ENCODE measurements around the gene EXOC2. TPM values are rescaled to one million over a fixed set of nuclear protein-coding genes. Genes with fewer than 3 reads are reported as not detected.

Gene EXOC2
- total and polyA plus RNA-seq, 7 donors, result 5.4 to 23.2 (median 15.3) TPM

DNA sequence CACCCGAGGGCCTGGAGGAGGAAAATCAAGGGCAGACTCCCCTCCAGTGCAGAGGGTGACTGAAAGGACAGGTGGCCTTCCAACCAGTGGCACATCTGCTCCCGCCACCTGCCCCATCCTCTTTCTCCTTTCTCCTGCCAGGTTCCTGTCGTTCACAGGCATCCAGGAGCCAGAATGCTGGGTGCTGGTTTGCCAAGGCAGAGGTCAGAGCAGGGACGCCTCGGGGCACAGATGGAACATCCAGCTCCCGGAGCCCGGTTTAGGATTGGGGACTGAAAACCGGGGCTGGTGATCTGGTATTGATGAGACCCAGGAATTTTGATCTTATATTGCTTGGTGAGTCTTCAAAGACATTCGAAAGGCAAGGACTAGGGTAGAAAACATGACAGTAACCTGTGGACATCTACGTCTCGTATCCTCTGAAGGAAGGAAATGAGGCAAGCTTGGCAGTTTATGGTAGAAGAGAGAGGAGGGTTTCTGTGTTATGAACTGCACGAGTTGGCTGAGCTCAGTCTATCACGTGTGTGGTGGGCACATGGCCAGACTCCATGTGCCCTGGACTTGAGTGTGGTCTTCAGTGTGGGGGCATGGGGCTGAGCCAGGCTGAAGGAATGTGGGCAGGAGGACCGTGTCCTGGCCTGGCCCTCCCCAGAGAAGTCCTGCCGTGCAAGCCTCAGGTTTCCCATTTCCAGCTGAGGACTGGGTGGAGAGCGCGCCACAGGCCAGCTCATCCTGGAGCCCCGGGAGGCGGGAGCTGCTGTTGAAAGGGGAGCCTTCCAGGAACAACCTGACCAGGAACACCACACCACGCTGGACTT, 227.2 kb downstream of the EXOC2 start:
- H3K9me3 ChIP-seq, result no peaks in the 10 kb centered on the region
- WGBS, 2 donors, result 81 to 85% methylated on average over 20 of the region's 20 CpGs
- peaks cover 0 to 11% (median 8%) of the 10 kb centered on the region in 3 donors for H3K27me3 ChIP-seq
- no peak for DNase-seq
- no peak overlapping the region for H3K4me3 ChIP-seq
- H3K4me1 ChIP-seq, result no peaks in the 10 kb centered on the region
- TF ChIP-seq POLR2A (IDR thresholded peaks at IDR 0.05) (no peak), EP300 (IDR thresholded peaks at IDR 0.05) (no peak), POLR2AphosphoS5 (IDR thresholded peaks at IDR 0.05) (no peak)
- TF ChIP-seq, protein P1, sequence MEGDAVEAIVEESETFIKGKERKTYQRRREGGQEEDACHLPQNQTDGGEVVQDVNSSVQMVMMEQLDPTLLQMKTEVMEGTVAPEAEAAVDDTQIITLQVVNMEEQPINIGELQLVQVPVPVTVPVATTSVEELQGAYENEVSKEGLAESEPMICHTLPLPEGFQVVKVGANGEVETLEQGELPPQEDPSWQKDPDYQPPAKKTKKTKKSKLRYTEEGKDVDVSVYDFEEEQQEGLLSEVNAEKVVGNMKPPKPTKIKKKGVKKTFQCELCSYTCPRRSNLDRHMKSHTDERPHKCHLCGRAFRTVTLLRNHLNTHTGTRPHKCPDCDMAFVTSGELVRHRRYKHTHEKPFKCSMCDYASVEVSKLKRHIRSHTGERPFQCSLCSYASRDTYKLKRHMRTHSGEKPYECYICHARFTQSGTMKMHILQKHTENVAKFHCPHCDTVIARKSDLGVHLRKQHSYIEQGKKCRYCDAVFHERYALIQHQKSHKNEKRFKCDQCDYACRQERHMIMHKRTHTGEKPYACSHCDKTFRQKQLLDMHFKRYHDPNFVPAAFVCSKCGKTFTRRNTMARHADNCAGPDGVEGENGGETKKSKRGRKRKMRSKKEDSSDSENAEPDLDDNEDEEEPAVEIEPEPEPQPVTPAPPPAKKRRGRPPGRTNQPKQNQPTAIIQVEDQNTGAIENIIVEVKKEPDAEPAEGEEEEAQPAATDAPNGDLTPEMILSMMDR (IDR thresholded peaks at IDR 0.05), result no peak
- H3K27ac ChIP-seq, result no peak overlapping the region
- H3K36me3 ChIP-seq, result no peaks in the 10 kb centered on the region
- intact Hi-C loops (cut with DNase I), result no loop called here

DNA sequence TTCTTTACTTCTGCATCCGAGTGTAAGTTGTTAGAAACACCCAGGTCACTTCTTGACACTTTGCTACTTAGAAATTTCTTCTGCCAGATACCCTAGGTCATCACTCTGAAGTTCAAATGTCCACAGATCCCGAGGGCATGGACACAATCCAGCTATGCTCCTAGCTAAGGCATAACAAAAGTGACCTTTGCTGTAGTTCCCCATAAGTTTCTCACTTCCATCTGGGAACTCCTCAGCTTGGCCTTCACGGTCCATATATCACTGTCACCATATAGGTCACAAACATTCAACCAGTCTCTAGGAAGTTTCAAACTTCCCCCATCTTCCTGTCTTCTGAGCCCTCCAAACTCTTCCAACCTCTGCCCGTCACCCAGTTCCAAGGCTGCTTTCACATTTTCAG, 236.1 kb downstream of the EXOC2 start:
- Histone ChIP-seq H3K36me3 (no peaks in the 10 kb centered on the region), H3K9me3 (no peaks in the 10 kb centered on the region), H3K27ac (no peak overlapping the region), H3K4me3 (no peak overlapping the region), H3K27me3 (no peaks in the 10 kb centered on the region), H3K4me1 (no peaks in the 10 kb centered on the region)
- DNase-seq, result no peak
- TF ChIP-seq POLR2A (IDR thresholded peaks at IDR 0.05), result no peak
- TF ChIP-seq, protein P1 (IDR thresholded peaks at IDR 0.05), result no peak
- TF ChIP-seq EP300 (IDR thresholded peaks at IDR 0.05), result no peak
- TF ChIP-seq POLR2AphosphoS5 (IDR thresholded peaks at IDR 0.05), result no peak
- WGBS, 2 donors, result 86 to 88% methylated on average over 4 of the region's 4 CpGs
- intact Hi-C loops (cut with DNase I), result no loop called here

DNA sequence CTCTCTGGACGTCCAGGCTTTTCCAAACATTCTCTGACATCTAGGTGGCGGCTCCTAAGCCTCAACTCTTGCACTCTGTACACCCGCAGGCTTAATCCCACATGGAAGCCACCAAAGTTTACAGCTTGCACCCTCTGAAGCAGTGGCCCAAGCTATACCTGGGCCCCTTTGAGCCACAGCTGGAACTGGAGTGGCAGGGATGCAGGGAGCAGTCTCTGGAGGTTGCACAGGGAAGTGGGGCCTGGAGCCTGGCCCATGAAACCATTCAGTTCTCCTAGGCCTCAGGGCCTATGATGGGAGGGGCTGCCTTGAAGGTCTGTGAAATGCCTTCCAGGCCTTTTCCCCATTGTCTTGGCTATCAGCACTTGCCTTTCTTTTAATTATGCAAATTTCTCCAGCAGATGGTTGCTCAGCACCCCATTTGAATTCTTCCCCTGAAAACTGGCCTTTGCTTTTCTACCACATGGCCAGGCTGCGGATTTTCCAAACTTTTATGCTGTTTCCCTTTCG, 236.5 kb downstream of the EXOC2 start:
- intact Hi-C loops (cut with DNase I), result no loop called here
- H3K4me3 ChIP-seq, result no peak overlapping the region
- no peaks in the 10 kb centered on the region for H3K4me1 ChIP-seq
- no peak for DNase-seq
- H3K27me3 ChIP-seq, result no peaks in the 10 kb centered on the region
- no peak for TF ChIP-seq EP300 (IDR thresholded peaks at IDR 0.05)
- no peaks in the 10 kb centered on the region for H3K9me3 ChIP-seq
- no peaks in the 10 kb centered on the region for H3K36me3 ChIP-seq
- no peak overlapping the region for H3K27ac ChIP-seq
- WGBS, 2 donors, result 93 to 96% methylated on average over 5 of the region's 5 CpGs

DNA sequence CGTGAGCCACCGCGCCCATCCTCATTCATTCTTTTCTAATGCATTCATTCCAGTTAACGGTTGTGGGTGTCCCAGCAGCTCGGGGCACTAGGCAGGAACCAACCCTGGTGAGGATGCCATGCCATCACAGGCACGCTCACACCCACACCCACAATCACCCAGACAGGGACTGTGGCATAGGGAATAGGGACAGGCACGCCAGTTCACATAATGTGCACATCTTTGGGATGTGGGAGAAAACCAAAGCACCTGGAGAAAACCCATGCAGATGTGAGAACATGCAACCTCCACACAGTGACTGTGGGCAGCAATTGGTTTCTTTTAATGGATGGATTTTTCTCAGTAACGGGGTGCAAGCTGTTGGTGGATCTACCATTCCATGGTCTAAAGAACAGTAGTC, 237.1 kb downstream of the EXOC2 start:
- intact Hi-C loops (cut with DNase I), result no loop called here
- H3K4me3 ChIP-seq, result no peak overlapping the region
- no peak for DNase-seq
- TF ChIP-seq POLR2AphosphoS5 (IDR thresholded peaks at IDR 0.05), result no peak
- TF ChIP-seq, protein P1 (IDR thresholded peaks at IDR 0.05), result no peak
- no peak for TF ChIP-seq EP300 (IDR thresholded peaks at IDR 0.05)
- no peak for TF ChIP-seq POLR2A (IDR thresholded peaks at IDR 0.05)
- no peaks in the 10 kb centered on the region for H3K4me1 ChIP-seq
- WGBS, 2 donors, result 92% methylated on average over 8 of the region's 8 CpGs
- no peaks in the 10 kb centered on the region for H3K9me3 ChIP-seq
- H3K27me3 ChIP-seq, result no peaks in the 10 kb centered on the region
- H3K36me3 ChIP-seq, result no peaks in the 10 kb centered on the region
- H3K27ac ChIP-seq, result no peak overlapping the region

DNA sequence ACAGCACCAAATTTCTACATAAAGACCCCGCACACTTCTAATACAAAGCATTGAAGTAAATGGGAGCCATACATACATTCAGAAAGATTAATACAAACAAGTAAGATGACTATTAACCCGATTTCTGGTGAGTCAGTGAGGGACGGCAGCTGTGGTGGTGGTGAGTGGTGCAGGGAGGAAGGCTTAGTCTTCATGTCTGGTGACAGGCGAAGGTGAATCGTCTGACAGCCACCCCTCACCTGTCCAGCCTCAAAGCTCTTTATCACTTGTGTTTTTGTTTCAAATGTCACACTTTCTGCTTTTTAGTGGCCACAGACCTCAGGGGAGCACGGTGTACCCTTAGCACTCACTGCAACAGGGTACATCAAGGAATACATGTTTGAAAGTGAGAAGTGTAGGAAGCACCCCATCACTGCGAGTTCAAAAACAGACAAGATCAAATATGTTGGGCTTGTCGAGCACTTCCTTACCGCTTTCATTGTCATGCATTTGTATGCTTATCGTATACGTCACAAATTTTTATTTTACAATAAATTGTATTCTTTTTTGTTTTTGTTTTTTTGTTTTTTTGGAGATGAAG, 237.8 kb downstream of the EXOC2 start:
- intact Hi-C loops (cut with DNase I), result no loop called here
- Histone ChIP-seq H3K4me3 (no peak overlapping the region), H3K9me3 (no peaks in the 10 kb centered on the region)

More for the DNA sequence above, 237.8 kb downstream of the EXOC2 start:
- 82 to 91% methylated on average over 11 of the region's 11 CpGs for WGBS, 2 donors
- no peak overlapping the region for H3K27ac ChIP-seq
- DNase-seq, result no peak
- no peaks in the 10 kb centered on the region for H3K27me3 ChIP-seq
- no peaks in the 10 kb centered on the region for H3K4me1 ChIP-seq
- no peaks in the 10 kb centered on the region for H3K36me3 ChIP-seq
- TF ChIP-seq EP300 (IDR thresholded peaks at IDR 0.05) (no peak), POLR2AphosphoS5 (IDR thresholded peaks at IDR 0.05) (no peak), POLR2A (IDR thresholded peaks at IDR 0.05) (no peak)
- TF ChIP-seq, protein P1 (IDR thresholded peaks at IDR 0.05), result no peak
